HG03457 (cell line): ENCODE measurements around the gene FAM180B.

Experiments used
- ATAC-seq: cut with Tn5 transposase; IDR thresholded peaks from one replicate; pipeline ENCODE4 v1.9.1; 2021; ENCODE audit warnings: moderate number of reproducible peaks; ENCODE audit not compliant: unreplicated experiment

The FAM180B gene

DNA sequence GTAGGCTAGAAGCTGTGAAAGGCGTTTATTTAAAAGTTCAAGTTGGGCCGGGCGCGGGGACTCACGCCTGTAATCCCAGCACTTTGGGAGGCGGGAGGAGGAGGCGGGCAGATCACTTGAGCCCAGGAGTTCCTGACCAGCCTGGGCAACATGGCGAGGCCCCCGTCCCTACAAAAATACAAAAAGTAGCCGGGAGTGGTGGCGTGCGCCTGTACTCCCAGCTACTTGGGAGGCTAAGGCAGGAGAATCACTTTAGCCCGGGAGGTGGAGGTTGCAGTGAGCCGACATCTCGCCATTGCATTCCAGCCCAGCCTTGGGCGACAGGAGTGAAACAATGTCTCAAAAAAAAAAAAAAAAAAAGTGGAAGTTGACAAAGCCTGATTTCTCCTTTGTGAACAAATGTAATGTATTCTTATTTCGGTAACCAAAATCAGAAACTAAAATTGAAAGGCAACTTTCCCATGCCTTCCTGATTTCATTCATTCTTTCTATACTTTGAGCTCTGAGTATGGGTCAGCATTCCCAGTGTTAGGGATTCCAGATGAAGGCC is 20.3 kb upstream of the FAM180B start:
- ATAC-seq = no peak

DNA sequence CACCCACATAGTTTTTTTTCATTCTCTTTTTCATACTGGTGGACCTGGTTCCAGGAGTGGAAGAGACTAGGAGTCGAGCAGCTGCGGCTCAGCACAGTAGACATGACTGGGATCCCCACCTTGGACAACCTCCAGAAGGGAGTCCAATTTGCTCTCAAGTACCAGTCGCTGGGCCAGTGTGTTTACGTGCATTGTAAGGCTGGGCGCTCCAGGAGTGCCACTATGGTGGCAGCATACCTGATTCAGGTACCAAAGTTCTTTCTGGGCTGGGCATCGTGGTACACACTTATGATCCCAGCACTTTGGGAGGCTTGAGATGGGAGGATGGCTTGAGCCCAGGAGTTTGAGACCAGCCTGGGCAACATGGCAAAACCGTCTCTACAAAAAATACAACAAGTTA is 16.8 kb upstream of the FAM180B start:
- ATAC-seq = no peak

DNA sequence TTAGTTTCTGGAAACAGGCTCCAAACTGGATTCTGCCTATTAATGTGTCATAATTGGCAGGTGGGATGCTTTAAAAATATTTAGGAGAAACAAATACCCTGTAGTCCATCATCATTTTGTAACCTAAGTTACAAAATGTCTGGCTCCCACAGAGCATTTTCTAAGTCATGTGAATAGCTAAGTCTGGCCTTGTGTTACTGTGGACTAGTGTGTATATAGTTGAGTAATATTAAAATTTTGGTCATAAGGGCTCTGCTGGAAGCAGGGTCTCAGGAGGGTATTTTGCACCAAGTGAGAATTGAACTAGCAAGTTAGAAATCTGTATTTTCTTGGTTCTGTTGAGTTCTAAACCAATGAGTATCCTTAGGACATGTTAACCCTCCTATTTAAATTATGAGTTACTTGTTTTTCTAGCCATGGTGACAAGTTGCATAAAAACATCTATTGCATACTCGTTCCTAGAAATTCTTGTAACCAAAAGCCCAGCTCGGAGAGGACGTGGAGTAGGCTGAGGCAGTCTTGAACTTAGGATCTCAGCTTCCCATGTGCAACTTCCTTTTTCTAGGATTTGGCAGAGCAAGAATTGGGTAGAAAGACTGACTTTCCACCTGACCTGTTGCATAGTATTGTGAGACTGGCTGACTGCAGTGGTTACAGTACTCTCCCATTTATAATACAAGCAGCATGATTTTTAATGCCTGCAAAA is 15.7 kb upstream of the FAM180B start:
- ATAC-seq = no peak

DNA sequence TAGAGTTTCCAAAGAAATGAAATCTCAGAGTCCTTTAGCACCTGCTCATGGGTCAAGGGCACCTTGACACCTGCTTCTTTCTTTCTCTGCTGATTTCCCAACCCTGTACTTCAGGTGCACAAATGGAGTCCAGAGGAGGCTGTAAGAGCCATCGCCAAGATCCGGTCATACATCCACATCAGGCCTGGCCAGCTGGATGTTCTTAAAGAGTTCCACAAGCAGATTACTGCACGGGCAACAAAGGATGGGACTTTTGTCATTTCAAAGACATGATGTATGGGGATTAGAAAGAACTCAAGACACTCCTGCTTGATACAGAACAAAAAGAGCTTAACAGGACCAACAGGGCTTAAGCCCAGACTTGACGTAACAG is 15.1 kb upstream of the FAM180B start:
- ATAC-seq = no peak

DNA sequence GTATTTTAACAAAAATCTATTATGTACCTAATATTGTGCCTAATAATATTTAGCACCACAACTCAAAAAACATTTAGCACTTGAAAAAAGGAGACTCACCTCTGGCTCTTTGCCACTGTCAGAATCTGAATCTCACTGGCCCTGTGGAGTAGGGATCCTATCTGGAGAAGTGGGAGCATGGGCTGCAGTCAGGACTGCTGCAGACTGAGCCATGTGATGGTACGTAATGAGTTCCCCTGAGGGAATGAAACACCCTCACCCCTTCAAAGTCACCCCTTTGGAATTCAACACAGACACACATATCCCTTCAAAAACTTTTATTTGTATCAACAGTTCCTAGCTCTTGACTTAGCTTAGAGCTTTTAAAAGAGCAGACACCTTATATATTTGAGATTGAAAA is 14.6 kb upstream of the FAM180B start:
- ATAC-seq = no peak

DNA sequence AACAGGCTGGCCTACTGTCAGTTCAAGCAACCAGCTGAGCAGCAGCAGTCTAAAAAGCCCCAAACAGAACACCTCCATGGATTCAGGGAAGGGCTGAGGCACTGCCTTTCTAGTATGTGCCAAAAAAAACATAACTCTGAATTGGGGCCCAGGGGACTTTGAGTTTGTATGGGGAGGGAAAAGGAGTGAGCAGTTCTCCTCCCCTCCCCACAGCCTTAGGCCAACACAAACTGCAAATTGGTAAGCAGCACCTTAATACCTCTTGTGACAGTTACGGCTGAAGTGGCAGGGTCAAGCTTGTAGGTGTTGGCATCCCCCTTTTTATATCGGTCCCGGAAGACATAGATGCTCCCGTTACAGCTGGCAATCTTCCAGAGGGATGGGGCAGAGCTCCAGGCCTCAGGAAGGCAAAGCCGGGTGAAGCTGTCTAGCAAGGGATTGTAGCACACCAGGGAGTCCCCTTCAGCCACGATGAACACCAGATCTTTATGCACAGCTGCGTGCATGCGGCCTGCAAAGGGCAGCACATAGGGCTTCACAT is 13.7 kb upstream of the FAM180B start:
- ATAC-seq = no peak

DNA sequence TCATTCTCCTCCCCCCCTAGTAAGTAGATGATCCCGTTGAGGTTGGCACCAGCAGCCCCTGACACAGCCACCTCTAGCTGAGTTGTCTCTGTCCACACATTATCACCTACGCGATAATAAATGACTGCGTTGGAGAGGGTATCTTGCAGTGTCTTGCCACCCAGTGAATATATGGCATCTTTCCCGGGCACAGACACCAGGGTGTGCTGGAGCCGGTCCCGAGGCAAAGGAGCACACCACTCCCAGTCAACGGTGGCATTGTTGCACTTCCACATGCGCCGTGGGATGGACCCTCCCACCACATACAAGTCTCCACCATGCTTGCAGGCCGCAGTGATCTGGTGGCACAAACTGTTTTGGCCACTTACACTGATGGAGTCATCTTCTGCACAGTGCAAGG is 13.2 kb upstream of the FAM180B start:
- no peak for ATAC-seq

DNA sequence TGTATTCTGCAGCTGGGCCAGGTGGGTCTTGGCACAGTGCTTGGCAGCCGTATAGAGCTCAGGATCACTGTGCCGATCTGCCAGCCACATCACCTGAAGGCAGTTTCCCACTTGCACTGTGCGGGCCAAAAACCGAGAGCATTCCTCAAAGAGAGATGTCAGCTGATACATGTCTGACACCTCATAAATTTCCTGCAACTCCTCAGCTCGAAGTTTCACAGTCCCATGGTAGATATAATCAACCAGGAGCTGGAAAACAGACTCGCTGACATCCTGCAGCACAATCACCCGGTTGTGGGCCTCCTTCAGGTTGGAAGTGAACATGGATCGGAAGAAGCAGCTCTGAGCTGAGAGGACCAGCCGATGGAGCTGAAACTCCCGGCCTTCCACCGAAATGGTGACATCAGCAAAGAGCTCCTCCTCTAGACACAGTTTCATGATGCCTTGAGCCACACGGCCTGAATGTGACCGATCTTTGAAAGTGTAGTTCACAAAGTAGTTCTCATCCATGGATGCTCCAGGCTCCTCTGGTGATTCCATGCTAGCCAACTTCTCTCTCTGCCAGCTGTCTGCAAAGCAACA is 8.9 kb upstream of the FAM180B start:
- no peak for ATAC-seq

DNA sequence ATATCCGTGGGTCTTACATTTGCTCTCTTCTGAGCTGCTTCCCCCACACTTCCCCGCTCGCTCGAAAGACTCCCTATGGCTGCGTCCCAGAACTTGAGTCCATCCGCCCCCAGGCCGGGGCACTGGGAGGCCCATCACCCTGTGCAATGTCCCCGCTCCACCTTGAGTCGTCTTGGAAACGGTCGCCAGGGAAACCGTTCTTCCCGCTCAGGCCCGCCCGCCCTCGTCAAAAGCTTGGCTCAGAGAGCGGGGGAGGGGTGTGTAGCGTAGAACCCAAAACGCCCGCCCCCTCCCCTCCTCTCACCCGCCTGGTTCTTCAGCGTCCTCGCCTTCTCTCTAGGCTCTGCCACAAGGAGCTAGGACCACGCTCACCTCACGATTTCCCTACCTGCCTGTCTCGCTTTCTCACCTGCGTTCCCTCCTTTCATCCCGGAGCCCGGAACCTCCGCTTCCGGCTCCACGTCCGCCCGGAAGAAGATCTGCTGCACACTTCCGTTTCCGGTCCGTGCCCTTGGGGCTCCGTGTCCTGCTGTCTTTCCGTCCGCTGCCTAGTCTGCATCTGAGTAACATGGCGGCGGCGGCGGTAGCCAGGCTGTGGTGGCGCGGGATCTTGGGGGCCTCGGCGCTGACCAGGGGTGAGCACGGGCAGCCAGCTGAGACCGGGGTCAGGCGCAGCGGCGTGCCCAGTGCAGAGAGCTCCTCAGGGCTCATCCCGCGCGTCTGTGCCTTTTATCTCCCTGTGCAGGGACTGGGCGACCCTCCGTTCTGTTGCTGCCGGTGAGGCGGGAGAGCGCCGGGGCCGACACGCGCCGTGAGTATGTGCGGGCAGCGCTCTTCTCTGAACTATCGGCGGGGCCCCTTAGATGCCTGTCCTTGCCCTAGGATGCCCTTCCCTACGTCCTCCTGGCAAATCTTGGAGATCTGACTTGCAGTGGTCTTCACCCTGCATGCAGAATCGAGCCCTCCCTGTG is 7.7 kb upstream of the FAM180B start, which contains the start of the genes KBTBD4 and NDUFS3:
KBTBD4 (minus strand) TSS at position 447 of the 971 bp plus-strand sequence; CDS start at position 428, 19 bp downstream.
NDUFS3 (plus strand) TSS at position 551 of the 971 bp plus-strand sequence; CDS start at position 569, 18 bp downstream.
- ATAC-seq = peak; percentile 84

DNA sequence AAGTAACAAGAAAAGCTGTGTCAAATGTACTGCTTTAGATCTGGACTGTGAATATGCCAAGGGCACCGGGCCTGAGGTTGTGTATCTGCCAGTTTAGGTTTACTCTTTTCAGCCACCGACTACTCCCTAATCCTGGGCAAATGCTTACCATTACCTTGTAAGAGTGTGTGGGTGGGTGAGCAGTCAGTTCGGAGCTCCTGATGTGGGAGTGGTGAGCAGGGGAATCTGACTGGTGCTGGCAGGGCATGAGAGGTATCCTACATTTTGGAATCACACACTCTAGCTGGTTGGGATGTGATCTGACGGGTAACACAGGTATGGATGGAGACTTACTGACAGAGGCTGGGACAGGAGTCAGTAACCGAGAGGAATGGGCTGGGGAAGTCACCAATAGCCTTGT is 2.6 kb upstream of the FAM180B start:
- no peak for ATAC-seq

DNA sequence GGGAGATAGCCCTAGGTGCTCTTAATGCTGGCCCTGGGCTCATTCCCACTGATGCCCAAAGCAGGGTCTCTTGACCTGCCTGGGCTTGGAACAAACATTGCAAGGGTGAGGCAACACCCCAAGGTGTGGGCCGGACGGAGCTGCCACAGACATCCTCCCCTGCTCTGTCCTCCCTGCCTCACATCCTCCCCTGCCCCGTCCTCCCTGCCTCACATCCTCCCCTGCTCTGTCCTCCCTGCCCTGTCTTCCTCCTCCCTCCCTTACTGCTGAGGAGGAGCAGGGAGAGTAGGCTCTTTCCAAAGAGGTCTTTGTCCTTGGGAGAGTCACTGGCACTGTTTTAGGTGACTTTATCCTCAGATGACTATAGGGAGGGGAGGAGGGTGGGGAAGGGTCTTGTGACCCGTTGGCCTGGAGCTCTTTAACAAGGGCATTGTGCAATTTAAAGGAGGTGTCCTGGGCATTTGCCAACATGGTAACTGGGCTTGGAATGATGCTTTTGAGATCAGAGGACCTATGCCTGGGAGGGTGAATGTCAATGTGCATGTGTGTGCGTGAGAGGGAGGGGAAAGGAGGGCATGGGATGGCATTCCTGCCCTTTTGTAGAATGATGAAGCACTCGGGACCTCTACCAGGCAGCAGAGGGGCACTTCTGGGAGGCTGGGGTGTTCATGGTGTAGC is 700 bp downstream of the FAM180B start:
- no peak for ATAC-seq

DNA sequence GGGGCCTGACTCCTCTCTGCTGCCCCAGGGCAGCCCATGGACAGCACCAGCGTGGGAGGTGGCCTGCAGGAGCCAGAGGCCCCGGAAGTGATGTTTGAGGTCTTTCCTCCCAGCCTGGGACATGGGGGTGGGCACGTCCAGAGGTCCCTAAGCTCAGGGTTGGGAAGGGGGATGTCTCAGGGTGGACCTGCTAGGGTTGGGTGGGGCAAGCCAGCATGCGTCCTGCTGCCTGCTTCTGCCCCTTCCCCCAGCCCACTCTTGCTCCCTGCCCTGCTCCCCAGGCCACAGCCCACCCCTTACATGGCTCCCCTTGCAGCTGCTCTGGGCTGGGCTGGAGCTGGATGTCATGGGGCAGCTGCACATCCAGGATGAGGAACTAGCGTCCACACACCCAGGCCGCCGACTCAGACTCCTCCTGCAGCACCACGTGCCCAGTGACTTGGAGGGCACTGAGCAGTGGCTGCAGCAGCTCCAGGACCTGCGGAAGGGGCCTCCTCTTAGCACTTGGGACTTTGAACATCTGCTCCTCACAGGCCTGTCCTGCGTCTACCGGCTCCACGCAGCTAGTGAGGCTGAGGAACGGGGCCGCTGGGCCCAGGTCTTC is 1.3 kb downstream of the FAM180B start:
- ATAC-seq = no peak

DNA sequence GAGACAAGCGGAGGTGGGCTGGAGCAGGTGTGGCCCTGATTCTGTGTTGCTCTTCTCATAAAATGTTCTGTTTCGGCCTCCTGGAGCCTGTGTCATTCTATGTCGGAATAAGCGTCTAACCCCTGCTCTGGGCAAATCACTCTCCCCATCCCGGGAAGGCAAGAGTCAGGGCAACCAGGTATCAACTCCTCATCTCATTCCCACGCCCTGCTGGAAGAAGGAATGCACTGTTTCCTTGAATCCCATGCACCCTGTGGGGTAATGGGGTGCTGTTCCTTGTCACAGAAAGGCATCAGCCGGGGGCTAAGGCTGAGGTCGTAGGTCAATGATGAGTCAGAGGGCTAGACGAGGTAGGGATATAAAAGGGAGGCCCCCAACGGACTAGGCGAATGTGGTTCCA is 2.6 kb downstream of the FAM180B start:
- no peak for ATAC-seq

DNA sequence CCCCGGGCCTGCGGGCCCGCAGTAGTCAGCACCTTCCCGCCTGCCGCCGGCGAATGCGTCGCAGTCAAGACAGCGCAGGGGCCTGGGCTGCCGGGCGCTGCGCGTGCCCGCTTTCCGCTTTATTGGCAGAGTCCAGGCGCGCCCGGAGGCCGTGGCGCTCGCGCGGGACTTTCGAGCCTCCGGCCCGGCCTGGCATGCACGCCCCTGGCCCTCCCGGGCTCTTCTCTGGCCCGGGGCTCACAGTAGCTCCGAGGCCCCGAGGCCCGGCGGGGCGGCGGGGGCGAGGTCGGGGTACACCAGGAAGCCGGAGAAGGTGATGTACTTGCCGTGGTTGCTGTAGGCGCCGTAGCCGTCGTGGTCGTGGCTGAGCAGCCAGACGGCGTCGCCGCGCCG is 3.1 kb downstream of the FAM180B start:
- no peak for ATAC-seq

DNA sequence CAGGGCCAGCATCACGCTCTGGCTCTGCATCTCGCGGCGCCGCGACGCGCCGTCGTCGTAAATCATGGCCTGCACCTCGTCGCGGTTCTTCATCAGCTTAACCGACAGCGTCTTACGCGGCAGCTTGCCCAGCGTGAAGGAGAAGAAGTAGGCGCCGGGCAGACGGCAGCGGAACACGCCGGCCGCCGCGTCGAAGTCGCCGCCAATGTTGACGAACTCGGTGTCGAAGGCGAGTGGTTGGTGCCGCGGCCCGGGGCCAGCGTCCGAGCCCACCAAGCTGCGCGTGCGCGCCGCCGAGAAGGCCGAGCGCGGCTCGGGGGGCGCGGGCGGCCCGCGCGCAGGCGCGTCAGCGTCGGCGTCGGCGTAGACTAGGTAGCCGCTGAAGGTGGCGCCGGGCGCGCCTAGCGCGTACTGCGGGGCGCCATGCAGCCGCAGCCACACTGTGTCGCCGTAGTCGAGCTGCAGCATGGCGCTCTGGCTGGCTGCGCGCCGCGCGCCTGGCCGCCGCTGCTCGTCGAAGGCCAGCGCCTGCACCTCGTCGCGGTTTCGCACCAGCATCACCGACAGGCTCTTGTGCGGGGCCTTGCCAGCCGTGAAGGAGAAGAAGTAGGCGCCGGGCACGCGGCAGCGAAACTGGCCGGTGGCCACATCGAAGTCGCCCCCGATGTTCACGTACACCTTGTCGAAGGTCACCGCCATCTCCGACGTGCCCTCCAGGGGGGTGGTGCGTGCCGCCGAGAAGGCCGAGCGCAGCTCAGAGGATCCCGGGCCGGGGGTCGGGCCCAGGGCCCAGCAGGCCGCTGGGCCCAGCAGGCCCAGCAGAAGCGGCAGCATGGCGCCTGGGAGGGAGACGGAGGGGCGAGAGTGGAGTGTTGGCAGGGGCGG is 3.7 kb downstream of the FAM180B start:
- ATAC-seq = no peak

DNA sequence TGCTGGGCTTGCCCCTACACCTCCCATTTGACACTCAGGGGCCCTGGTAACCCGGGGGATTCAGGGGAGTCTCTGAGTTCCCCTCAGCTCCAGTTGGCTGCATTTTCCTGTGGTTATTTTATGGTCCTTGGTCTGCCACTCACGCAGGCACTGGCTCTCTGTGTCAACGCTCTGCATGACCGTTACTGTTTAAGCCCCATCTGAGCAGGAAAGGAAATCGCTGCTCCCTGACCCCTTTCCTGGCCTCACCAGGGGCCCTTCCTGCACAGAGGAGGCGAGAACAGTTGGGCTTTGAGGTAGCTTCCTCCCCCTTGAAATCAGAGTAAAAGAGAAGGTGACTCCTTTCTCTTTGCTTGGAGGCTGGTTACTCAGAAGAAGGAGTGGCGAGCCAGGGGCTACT is 5.3 kb downstream of the FAM180B start:
- no peak for ATAC-seq

DNA sequence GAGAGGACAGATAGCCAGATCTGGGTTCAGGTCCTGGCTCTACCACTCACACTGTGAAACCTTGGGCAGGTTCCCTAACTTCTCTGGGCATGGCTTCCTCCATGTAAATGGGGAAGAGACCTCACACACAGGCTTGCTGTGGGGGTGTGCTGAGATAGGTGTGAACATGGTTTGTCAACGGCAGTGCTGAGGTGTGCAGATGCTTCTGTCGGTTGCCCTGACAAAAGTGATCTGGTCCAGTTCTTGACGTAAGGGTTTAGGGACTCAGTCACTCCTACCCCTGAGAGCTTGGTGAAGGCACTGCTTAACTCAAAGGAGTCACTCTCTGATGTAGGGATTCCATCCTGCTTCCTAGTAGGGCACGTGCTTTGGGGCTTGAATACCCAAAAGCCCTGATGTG is 5.8 kb downstream of the FAM180B start:
- no peak for ATAC-seq

DNA sequence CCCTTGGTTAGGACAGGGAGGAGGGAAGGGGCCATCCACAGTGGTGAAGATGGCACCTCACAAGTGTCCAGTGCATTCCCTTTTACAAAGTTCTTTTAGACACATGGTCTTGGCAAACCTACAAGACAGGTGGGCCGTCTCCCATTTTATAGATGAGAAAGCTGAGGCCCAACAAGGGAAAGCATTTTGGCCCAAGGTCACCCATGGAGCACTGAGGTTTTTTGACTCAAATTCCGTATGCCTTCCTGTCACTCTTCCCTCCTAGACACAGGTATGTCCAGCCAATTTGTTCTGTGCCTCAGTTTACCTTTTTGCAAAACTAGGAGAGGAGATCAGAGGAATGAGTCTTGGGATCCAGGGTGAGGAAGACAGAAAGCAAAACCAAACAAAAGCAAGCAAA is 6.5 kb downstream of the FAM180B start:
- no peak for ATAC-seq

DNA sequence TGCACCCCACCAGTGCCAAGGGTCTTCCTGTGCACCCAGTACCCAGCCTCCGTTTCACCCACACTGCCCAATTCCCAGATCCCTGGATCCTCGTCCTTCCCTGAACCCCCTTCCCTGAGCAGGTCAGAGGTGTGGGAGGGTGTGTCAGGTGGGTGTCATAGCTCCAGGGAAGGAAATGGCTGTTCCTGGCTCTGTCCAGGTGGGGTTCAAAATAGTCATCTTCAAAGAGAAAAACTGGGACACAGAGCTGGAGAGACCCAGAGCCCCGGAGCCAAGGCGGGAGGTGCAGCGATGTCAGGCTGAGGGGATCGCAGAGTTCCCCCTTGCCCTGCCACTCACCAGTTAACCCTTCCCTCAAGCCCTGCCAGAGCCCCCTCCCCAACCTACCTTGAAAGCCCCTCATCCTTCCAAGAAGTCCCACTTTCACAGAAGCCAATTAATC is 7.0 kb downstream of the FAM180B start:
- no peak for ATAC-seq
